ENCODE data around the gene SERPINB8. TPM values are rescaled to one million over a fixed set of nuclear protein-coding genes. Genes with fewer than 3 reads are reported as not detected.
A peak's percentile ranks its signal among the peaks of the same experiment; 100 is the strongest.

SERPINB8 gene
- total and polyA plus RNA-seq, 4 experiments from 2014 or later: 13.8 to 16.3 (median 15.3) TPM

GRCh38 chr18:63986885-63987284, 17.0 kb downstream of the SERPINB8 start:
- H3K4me3 ChIP-seq (ENCODE audit: low read length in 2 of 2): no peak overlapping the region
- no peaks in the 10 kb centered on the region for H3K9me3 ChIP-seq (ENCODE audit: control insufficient read depth in 1 of 2, low read length in 2 of 2)
- Mint-ChIP-seq H3K4me1 (no peaks in the 10 kb centered on the region), H3K36me3 (peaks cover 46 to 66% of the 10 kb centered on the region in 2 donors), H3K27ac (no peak overlapping the region), H3K9me3 (no peaks in the 10 kb centered on the region), H3K4me3 (no peak overlapping the region), H3K27me3 (no peaks in the 10 kb centered on the region)
- peaks cover 30% of the 10 kb centered on the region for H3K36me3 ChIP-seq (ENCODE audit: insufficient read depth, low read length)
- no peaks in the 10 kb centered on the region for H3K4me1 ChIP-seq (ENCODE audit: insufficient read depth, low read length)
- no peaks in the 10 kb centered on the region for H3K27me3 ChIP-seq (ENCODE audit: insufficient read depth, low read length)
- intact Hi-C loops (cut with micrococcal nuclease): no loop called here
- CTCF ChIA-PET (ENCODE audit: partially characterized antibody): interaction anchor here (1.0 to 2.7 kb wide), 2 partner anchors 7 to 23 kb away, joined by 5 to 20 read pairs; no protein-coding TSS in a partner anchor
- DNase-seq: no peak
- POLR2A ChIA-PET (ENCODE audit: partially characterized antibody): no interaction called here
- no peak overlapping the region for H3K27ac ChIP-seq (ENCODE audit: low read depth, low read length)

GRCh38 chr18:63987743-63988142, 17.9 kb downstream of the SERPINB8 start:
- no peak overlapping the region for H3K27ac ChIP-seq (ENCODE audit: low read depth, low read length)
- CTCF ChIA-PET (ENCODE audit: partially characterized antibody): interaction anchor here (0.9 to 1.1 kb wide), 3 partner anchors 12 to 471 kb away, joined by 3 to 5 read pairs (median 4); no protein-coding TSS in a partner anchor
- no peak overlapping the region for H3K4me3 Mint-ChIP-seq
- H3K4me3 ChIP-seq (ENCODE audit: low read length in 2 of 2): no peak overlapping the region
- peak overlapping the region in 1 of 7 donors; percentile 4 for H3K27ac Mint-ChIP-seq
- no peaks in the 10 kb centered on the region for H3K9me3 ChIP-seq (ENCODE audit: control insufficient read depth in 1 of 2, low read length in 2 of 2)
- H3K4me1 ChIP-seq (ENCODE audit: insufficient read depth, low read length): no peaks in the 10 kb centered on the region
- peaks cover 0 to 5% (median 0%) of the 10 kb centered on the region in 8 donors for H3K9me3 Mint-ChIP-seq
- intact Hi-C loops (cut with micrococcal nuclease): no loop called here
- H3K4me1 Mint-ChIP-seq: peaks cover 0 to 5% (median 4%) of the 10 kb centered on the region in 4 donors
- H3K36me3 ChIP-seq (ENCODE audit: insufficient read depth, low read length): peaks cover 21% of the 10 kb centered on the region
- no peaks in the 10 kb centered on the region for H3K27me3 Mint-ChIP-seq
- no peak for DNase-seq
- POLR2A ChIA-PET (ENCODE audit: partially characterized antibody): no interaction called here
- no peaks in the 10 kb centered on the region for H3K27me3 ChIP-seq (ENCODE audit: insufficient read depth, low read length)
- peaks cover 41 to 57% of the 10 kb centered on the region in 2 donors for H3K36me3 Mint-ChIP-seq

GRCh38 chr18:63992751-63993150, 22.9 kb downstream of the SERPINB8 start:
- H3K4me1 ChIP-seq (ENCODE audit: insufficient read depth, low read length): no peaks in the 10 kb centered on the region
- no peak overlapping the region for H3K4me3 ChIP-seq (ENCODE audit: low read length in 2 of 2)
- no peaks in the 10 kb centered on the region for H3K27me3 ChIP-seq (ENCODE audit: insufficient read depth, low read length)
- Mint-ChIP-seq H3K9me3 (peaks cover 0 to 30% (median 19%) of the 10 kb centered on the region in 8 donors), H3K27me3 (peaks cover 0 to 1% of the 10 kb centered on the region in 2 donors), H3K36me3 (peaks cover 16 to 19% of the 10 kb centered on the region in 2 donors), H3K4me3 (no peak overlapping the region), H3K27ac (peak overlapping the region in 1 of 7 donors; percentile 5), H3K4me1 (peaks cover 0 to 9% (median 8%) of the 10 kb centered on the region in 4 donors)
- peak in 3 of 5 donors; percentile 4 to 22 (median 16) for DNase-seq
- ChIA-PET POLR2A (ENCODE audit: partially characterized antibody) (no interaction called here), CTCF (ENCODE audit: partially characterized antibody) (interaction anchor here (1.0 to 1.8 kb wide), 2 partner anchors 25 to 29 kb away, joined by 4 to 8 read pairs; no protein-coding TSS in a partner anchor)
- intact Hi-C loops (cut with micrococcal nuclease): no loop called here
- H3K9me3 ChIP-seq (ENCODE audit: control insufficient read depth in 1 of 2, low read length in 2 of 2): peaks cover 0 to 11% of the 10 kb centered on the region in 2 donors
- H3K27ac ChIP-seq (ENCODE audit: low read depth, low read length): no peak overlapping the region
- no peaks in the 10 kb centered on the region for H3K36me3 ChIP-seq (ENCODE audit: insufficient read depth, low read length)

GRCh38 chr18:63994783-63995399, 25.0 kb downstream of the SERPINB8 start:
- intact Hi-C loops (cut with micrococcal nuclease): loop anchor here (1.0 kb wide), 2 partner anchors 32 to 477 kb away; no protein-coding TSS in a partner anchor
- no peak overlapping the region for H3K27ac ChIP-seq (ENCODE audit: low read depth, low read length)
- CTCF ChIA-PET (ENCODE audit: partially characterized antibody): interaction anchor here (0.6 to 5.1 kb wide), 21 partner anchors 9 to 978 kb away, joined by 3 to 56 read pairs (median 5); no protein-coding TSS in a partner anchor

GRCh38 chr18:63997041-63997440, 27.2 kb downstream of the SERPINB8 start:
- H3K27me3 Mint-ChIP-seq: peaks cover 2 to 7% of the 10 kb centered on the region in 2 donors
- H3K9me3 Mint-ChIP-seq: peaks cover 0 to 38% (median 19%) of the 10 kb centered on the region in 8 donors
- peaks cover 3 to 12% of the 10 kb centered on the region in 2 donors for H3K36me3 Mint-ChIP-seq
- POLR2A ChIA-PET (ENCODE audit: partially characterized antibody): no interaction called here
- Histone ChIP-seq H3K36me3 (ENCODE audit: insufficient read depth, low read length) (no peaks in the 10 kb centered on the region), H3K9me3 (ENCODE audit: control insufficient read depth in 1 of 2, low read length in 2 of 2) (peaks cover 0 to 11% of the 10 kb centered on the region in 2 donors), H3K27me3 (ENCODE audit: insufficient read depth, low read length) (no peaks in the 10 kb centered on the region), H3K4me1 (ENCODE audit: insufficient read depth, low read length) (no peaks in the 10 kb centered on the region), H3K27ac (ENCODE audit: low read depth, low read length) (no peak overlapping the region), H3K4me3 (ENCODE audit: low read length in 2 of 2) (no peak overlapping the region)
- no peak for DNase-seq
- peaks cover 0 to 9% (median 8%) of the 10 kb centered on the region in 4 donors for H3K4me1 Mint-ChIP-seq
- H3K27ac Mint-ChIP-seq: peak overlapping the region in 1 of 7 donors; percentile 33
- intact Hi-C loops (cut with micrococcal nuclease): no loop called here
- no peak overlapping the region for H3K4me3 Mint-ChIP-seq
- CTCF ChIA-PET (ENCODE audit: partially characterized antibody): interaction anchor here (0.9 to 5.1 kb wide), 4 partner anchors 12 to 479 kb away, joined by 3 to 56 read pairs (median 26); no protein-coding TSS in a partner anchor

More at GRCh38 chr18:63994783-63995399, 25.0 kb downstream of the SERPINB8 start:
- no peaks in the 10 kb centered on the region for H3K36me3 ChIP-seq (ENCODE audit: insufficient read depth, low read length)
- no peak overlapping the region for H3K4me3 ChIP-seq (ENCODE audit: low read length in 2 of 2)
- H3K27me3 ChIP-seq (ENCODE audit: insufficient read depth, low read length): no peaks in the 10 kb centered on the region
- H3K36me3 Mint-ChIP-seq: peaks cover 8 to 18% of the 10 kb centered on the region in 2 donors
- H3K4me1 ChIP-seq (ENCODE audit: insufficient read depth, low read length): no peaks in the 10 kb centered on the region
- POLR2A ChIA-PET (ENCODE audit: partially characterized antibody): no interaction called here
- peaks cover 1 to 2% of the 10 kb centered on the region in 2 donors for H3K27me3 Mint-ChIP-seq
- DNase-seq: peak in 4 of 5 donors; percentile 20 to 36 (median 28)
- peaks cover 0 to 38% (median 19%) of the 10 kb centered on the region in 8 donors for H3K9me3 Mint-ChIP-seq
- no peak overlapping the region for H3K27ac Mint-ChIP-seq
- no peak overlapping the region for H3K4me3 Mint-ChIP-seq
- H3K9me3 ChIP-seq (ENCODE audit: control insufficient read depth in 1 of 2, low read length in 2 of 2): peaks cover 0 to 11% of the 10 kb centered on the region in 2 donors
- H3K4me1 Mint-ChIP-seq: peaks cover 0 to 9% (median 8%) of the 10 kb centered on the region in 4 donors

GRCh38 chr18:63997606-63998005, 27.7 kb downstream of the SERPINB8 start:
- no peak for DNase-seq
- peaks cover 0 to 38% (median 18%) of the 10 kb centered on the region in 8 donors for H3K9me3 Mint-ChIP-seq
- no peaks in the 10 kb centered on the region for H3K36me3 ChIP-seq (ENCODE audit: insufficient read depth, low read length)
- peaks cover 0 to 11% of the 10 kb centered on the region in 2 donors for H3K9me3 ChIP-seq (ENCODE audit: control insufficient read depth in 1 of 2, low read length in 2 of 2)
- H3K27me3 Mint-ChIP-seq: peaks cover 3 to 7% of the 10 kb centered on the region in 2 donors
- H3K4me3 Mint-ChIP-seq: no peak overlapping the region
- peaks cover 0 to 6% (median 5%) of the 10 kb centered on the region in 4 donors for H3K4me1 Mint-ChIP-seq
- H3K4me1 ChIP-seq (ENCODE audit: insufficient read depth, low read length): no peaks in the 10 kb centered on the region
- no peak overlapping the region for H3K4me3 ChIP-seq (ENCODE audit: low read length in 2 of 2)
- CTCF ChIA-PET (ENCODE audit: partially characterized antibody): interaction anchor here (0.9 to 5.1 kb wide), 3 partner anchors 19 to 480 kb away, joined by 3 to 56 read pairs (median 36); no protein-coding TSS in a partner anchor
- no peak overlapping the region for H3K27ac Mint-ChIP-seq
- no peak overlapping the region for H3K27ac ChIP-seq (ENCODE audit: low read depth, low read length)
- intact Hi-C loops (cut with micrococcal nuclease): no loop called here
- no peaks in the 10 kb centered on the region for H3K27me3 ChIP-seq (ENCODE audit: insufficient read depth, low read length)
- POLR2A ChIA-PET (ENCODE audit: partially characterized antibody): no interaction called here
- H3K36me3 Mint-ChIP-seq: peaks cover 3 to 10% of the 10 kb centered on the region in 2 donors

- no peaks in the 10 kb centered on the region for H3K36me3 ChIP-seq (ENCODE audit: insufficient read depth, low read length)
- CTCF ChIA-PET (ENCODE audit: partially characterized antibody): interaction anchor here (1.1 kb wide), 1 partner anchor 20 kb away, joined by 3 read pairs; no protein-coding TSS in a partner anchor
- H3K27me3 Mint-ChIP-seq: peaks cover 7 to 13% of the 10 kb centered on the region in 2 donors
- peaks cover 3 to 13% of the 10 kb centered on the region in 2 donors for H3K36me3 Mint-ChIP-seq
- no peaks in the 10 kb centered on the region for H3K27me3 ChIP-seq (ENCODE audit: insufficient read depth, low read length)
- no peaks in the 10 kb centered on the region for H3K4me1 Mint-ChIP-seq
- POLR2A ChIA-PET (ENCODE audit: partially characterized antibody): no interaction called here
- no peak overlapping the region for H3K27ac ChIP-seq (ENCODE audit: low read depth, low read length)
- H3K9me3 Mint-ChIP-seq: peaks cover 0 to 37% (median 21%) of the 10 kb centered on the region in 8 donors
- H3K4me3 Mint-ChIP-seq: no peak overlapping the region
- H3K27ac Mint-ChIP-seq: no peak overlapping the region
- H3K9me3 ChIP-seq (ENCODE audit: control insufficient read depth in 1 of 2, low read length in 2 of 2): peaks cover 0 to 11% of the 10 kb centered on the region in 2 donors
- DNase-seq: no peak
- intact Hi-C loops (cut with micrococcal nuclease): no loop called here
- H3K4me1 ChIP-seq (ENCODE audit: insufficient read depth, low read length): no peaks in the 10 kb centered on the region
- H3K4me3 ChIP-seq (ENCODE audit: low read length in 2 of 2): no peak overlapping the region
Measured at GRCh38 chr18:63999871-64000270, 30.0 kb downstream of the SERPINB8 start.

Measured in CD4-positive, alpha-beta memory T cell (primary cell).